Measurements from ENCODE around the gene MYBPC2. TPM values are rescaled to one million over a fixed set of nuclear protein-coding genes. Genes with fewer than 3 reads are reported as not detected.

MYBPC2 gene
- total RNA-seq, 1 donor from 2014 or later: not detected

DNA sequence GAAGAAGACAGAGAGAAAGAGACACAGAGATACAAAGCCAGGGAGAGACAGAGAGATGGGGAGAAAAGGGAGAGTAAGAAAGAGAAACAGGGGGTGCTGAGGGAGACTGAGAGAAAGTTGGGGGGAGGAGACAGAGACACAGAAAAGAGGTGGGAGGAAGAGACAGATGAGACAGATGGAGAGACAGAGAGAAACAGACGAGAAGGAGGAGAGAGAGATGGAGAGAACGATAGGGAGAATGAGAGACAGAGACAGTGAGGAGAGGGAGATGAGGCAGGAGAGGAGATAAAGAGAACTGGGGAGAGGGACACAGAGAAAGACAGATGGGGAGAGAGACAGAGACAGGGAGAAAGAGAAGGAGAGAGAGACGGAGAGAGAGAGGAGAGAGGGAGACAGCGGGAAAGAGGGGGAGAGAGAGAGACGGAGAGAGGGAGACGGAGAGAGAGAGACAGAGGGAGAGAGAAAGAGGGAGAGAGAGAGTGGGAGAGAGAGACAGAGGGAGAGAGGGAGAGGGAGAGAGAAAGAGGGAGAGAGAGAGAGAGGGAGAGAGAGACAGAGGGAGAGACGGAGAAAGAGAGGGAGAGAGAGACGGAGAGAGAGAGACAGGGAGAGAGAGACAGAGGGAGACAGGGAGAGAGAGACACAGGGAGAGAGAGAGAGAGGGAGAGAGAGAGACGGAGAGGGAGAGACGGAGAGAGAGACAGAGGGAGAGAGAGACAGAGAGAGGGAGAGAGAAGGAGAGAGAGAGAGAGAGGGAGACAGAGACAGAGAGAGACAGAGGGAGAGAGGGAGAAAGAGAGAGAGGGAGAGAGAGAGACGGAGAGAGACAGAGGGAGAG, 65.7 kb downstream of the MYBPC2 start:
- no peak for DNase-seq (ENCODE audit: low read depth)
- H3K4me1 ChIP-seq (ENCODE audit: insufficient read depth, low read length): no peaks in the 10 kb centered on the region
- TF ChIP-seq, protein P1, sequence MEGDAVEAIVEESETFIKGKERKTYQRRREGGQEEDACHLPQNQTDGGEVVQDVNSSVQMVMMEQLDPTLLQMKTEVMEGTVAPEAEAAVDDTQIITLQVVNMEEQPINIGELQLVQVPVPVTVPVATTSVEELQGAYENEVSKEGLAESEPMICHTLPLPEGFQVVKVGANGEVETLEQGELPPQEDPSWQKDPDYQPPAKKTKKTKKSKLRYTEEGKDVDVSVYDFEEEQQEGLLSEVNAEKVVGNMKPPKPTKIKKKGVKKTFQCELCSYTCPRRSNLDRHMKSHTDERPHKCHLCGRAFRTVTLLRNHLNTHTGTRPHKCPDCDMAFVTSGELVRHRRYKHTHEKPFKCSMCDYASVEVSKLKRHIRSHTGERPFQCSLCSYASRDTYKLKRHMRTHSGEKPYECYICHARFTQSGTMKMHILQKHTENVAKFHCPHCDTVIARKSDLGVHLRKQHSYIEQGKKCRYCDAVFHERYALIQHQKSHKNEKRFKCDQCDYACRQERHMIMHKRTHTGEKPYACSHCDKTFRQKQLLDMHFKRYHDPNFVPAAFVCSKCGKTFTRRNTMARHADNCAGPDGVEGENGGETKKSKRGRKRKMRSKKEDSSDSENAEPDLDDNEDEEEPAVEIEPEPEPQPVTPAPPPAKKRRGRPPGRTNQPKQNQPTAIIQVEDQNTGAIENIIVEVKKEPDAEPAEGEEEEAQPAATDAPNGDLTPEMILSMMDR (IDR thresholded peaks at IDR 0.05; ENCODE audit: insufficient read depth, low read depth, low read length): no peak
- no peak for TF ChIP-seq EZH2 (IDR thresholded peaks at IDR 0.05; ENCODE audit: insufficient read depth, low read length)
- FAIRE-seq: no peak
- no peaks in the 10 kb centered on the region for H3K9me3 ChIP-seq (ENCODE audit: insufficient read depth, low read depth, low read length)
- no peaks in the 10 kb centered on the region for H3K36me3 Mint-ChIP-seq (ENCODE audit: low read depth, unreplicated experiment)
- H3K4me3 ChIP-seq (ENCODE audit: insufficient read depth, low read depth, low read length): no peak overlapping the region
- H3K27ac Mint-ChIP-seq (ENCODE audit: unreplicated experiment): no peak overlapping the region
- peaks cover 16% of the 10 kb centered on the region for H3K9me3 Mint-ChIP-seq (ENCODE audit: unreplicated experiment)
- no peak overlapping the region for H3K4me3 Mint-ChIP-seq (ENCODE audit: unreplicated experiment)
- H2AFZ ChIP-seq (ENCODE audit: low read depth, low read length): no peak overlapping the region
- no peak overlapping the region for H3K27ac ChIP-seq (ENCODE audit: low read depth, low read length)
- H4K20me1 ChIP-seq (ENCODE audit: insufficient read depth, low read length): no peaks in the 10 kb centered on the region
- H3K27me3 Mint-ChIP-seq (ENCODE audit: low read depth, unreplicated experiment): no peaks in the 10 kb centered on the region
- peaks cover 7% of the 10 kb centered on the region for H3K27me3 ChIP-seq (ENCODE audit: insufficient read depth, low read length)
- H3K79me2 ChIP-seq (ENCODE audit: insufficient read depth, low read length): no peaks in the 10 kb centered on the region
- no peaks in the 10 kb centered on the region for H3K36me3 ChIP-seq (ENCODE audit: insufficient read depth, low read length)
- no peaks in the 10 kb centered on the region for H3K4me1 Mint-ChIP-seq (ENCODE audit: low read depth, unreplicated experiment)
- no peak overlapping the region for H3K4me2 ChIP-seq (ENCODE audit: low read length)
- H3K9ac ChIP-seq (ENCODE audit: low read length): no peak overlapping the region

- no peak overlapping the region for H3K4me3 ChIP-seq (ENCODE audit: insufficient read depth, low read depth, low read length)
- peaks cover 4% of the 10 kb centered on the region for H3K27me3 ChIP-seq (ENCODE audit: insufficient read depth, low read length)
- H3K4me2 ChIP-seq (ENCODE audit: low read length): no peak overlapping the region
- FAIRE-seq (no peak), DNase-seq (ENCODE audit: low read depth) (no peak)
- H3K4me1 Mint-ChIP-seq (ENCODE audit: low read depth, unreplicated experiment): no peaks in the 10 kb centered on the region
- no peaks in the 10 kb centered on the region for H3K79me2 ChIP-seq (ENCODE audit: insufficient read depth, low read length)
- H2AFZ ChIP-seq (ENCODE audit: low read depth, low read length): no peak overlapping the region
- no peak overlapping the region for H3K4me3 Mint-ChIP-seq (ENCODE audit: unreplicated experiment)
- no peaks in the 10 kb centered on the region for H3K36me3 Mint-ChIP-seq (ENCODE audit: low read depth, unreplicated experiment)
- H3K4me1 ChIP-seq (ENCODE audit: insufficient read depth, low read length): no peaks in the 10 kb centered on the region
- H3K27me3 Mint-ChIP-seq (ENCODE audit: low read depth, unreplicated experiment): no peaks in the 10 kb centered on the region
- no peaks in the 10 kb centered on the region for H3K9me3 ChIP-seq (ENCODE audit: insufficient read depth, low read depth, low read length)
- H3K27ac ChIP-seq (ENCODE audit: low read depth, low read length): no peak overlapping the region
- no peaks in the 10 kb centered on the region for H4K20me1 ChIP-seq (ENCODE audit: insufficient read depth, low read length)
- H3K36me3 ChIP-seq (ENCODE audit: insufficient read depth, low read length): no peaks in the 10 kb centered on the region
- H3K9me3 Mint-ChIP-seq (ENCODE audit: unreplicated experiment): peaks cover 12% of the 10 kb centered on the region
- no peak overlapping the region for H3K9ac ChIP-seq (ENCODE audit: low read length)
- H3K27ac Mint-ChIP-seq (ENCODE audit: unreplicated experiment): no peak overlapping the region
- TF ChIP-seq, protein P1 (IDR thresholded peaks at IDR 0.05; ENCODE audit: insufficient read depth, low read depth, low read length): no peak
- no peak for TF ChIP-seq EZH2 (IDR thresholded peaks at IDR 0.05; ENCODE audit: insufficient read depth, low read length)
Measured at GRCh38 chr19:50500060-50500752, 67.5 kb downstream of the MYBPC2 start.
